ENCODE results near the gene ENC1. TPM values are rescaled to one million over a fixed set of nuclear protein-coding genes. Genes with fewer than 3 reads are reported as not detected.

ENC1 gene
- total and polyA plus RNA-seq, 2 experiments from 2014 or later = 14.6 to 15.3 TPM

GRCh38 chr5:74655206-74655605 lies 14.7 kb upstream of the ENC1 start:
- Histone ChIP-seq H3K27ac (no peak overlapping the region), H3K36me3 (ENCODE audit: low read depth) (no peaks in the 10 kb centered on the region), H3K4me3 (no peak overlapping the region), H3K27me3 (replicated peaks; ENCODE audit: insufficient read depth) (no peaks in the 10 kb centered on the region), H3K4me1 (ENCODE audit: insufficient read depth) (no peaks in the 10 kb centered on the region; the same call in 1 of the 2 replicates), H3F3A (ENCODE audit: insufficient read depth) (no peaks in the 10 kb centered on the region), H3K9ac (no peak overlapping the region), H4K20me1 (ENCODE audit: insufficient read depth) (no peaks in the 10 kb centered on the region), H2AFZ (no peak overlapping the region), H3K4me2 (ENCODE audit: unreplicated experiment) (no peak overlapping the region), H3K9me2 (ENCODE audit: insufficient read depth) (no peaks in the 10 kb centered on the region), H3K9me3 (ENCODE audit: low read depth) (no peaks in the 10 kb centered on the region), H3K79me2 (ENCODE audit: insufficient read depth) (no peaks in the 10 kb centered on the region)
- WGBS, 2 experiments (ENCODE audit: low coverage in 1 of 2, low lambda C conversion rate in 2 of 2, missing lambda C conversion rate in 2 of 2) = 84 to 90% methylated on average over 6 of the region's 6 CpGs
- DNase-seq = no peak
- in situ Hi-C loops (cut with MboI) = loop anchor here (25.0 kb wide), 1 partner anchor 1068 kb away; no protein-coding TSS in a partner anchor
- TF ChIP-seq EZH2 (IDR thresholded peaks at IDR 0.05; ENCODE audit: insufficient read depth, poor library complexity, severe bottlenecking) (no peak), EZH2phosphoT487 (IDR thresholded peaks at IDR 0.05; ENCODE audit: insufficient read depth, low read depth) (no peak)

- H3K4me1 ChIP-seq (ENCODE audit: insufficient read depth) = no peaks in the 10 kb centered on the region
- H3K27ac ChIP-seq = no peak overlapping the region
- no peak for DNase-seq
- WGBS, 2 experiments (ENCODE audit: low coverage in 1 of 2, low lambda C conversion rate in 2 of 2, missing lambda C conversion rate in 2 of 2) = 84 to 91% methylated on average over 5 of the region's 5 CpGs
- H3K9me2 ChIP-seq (ENCODE audit: insufficient read depth) = no peaks in the 10 kb centered on the region
- in situ Hi-C loops (cut with MboI) = loop anchor here (25.0 kb wide), 1 partner anchor 1067 kb away; no protein-coding TSS in a partner anchor
- no peak overlapping the region for H3K4me2 ChIP-seq (ENCODE audit: unreplicated experiment)
- H3K4me3 ChIP-seq = no peak overlapping the region
- H3F3A ChIP-seq (ENCODE audit: insufficient read depth) = no peaks in the 10 kb centered on the region
- H3K79me2 ChIP-seq (ENCODE audit: insufficient read depth) = no peaks in the 10 kb centered on the region
- H2AFZ ChIP-seq = no peak overlapping the region
- TF ChIP-seq EZH2phosphoT487 (IDR thresholded peaks at IDR 0.05; ENCODE audit: insufficient read depth, low read depth) (no peak), EZH2 (IDR thresholded peaks at IDR 0.05; ENCODE audit: insufficient read depth, poor library complexity, severe bottlenecking) (no peak)
- no peaks in the 10 kb centered on the region for H3K9me3 ChIP-seq (ENCODE audit: low read depth)
- H3K36me3 ChIP-seq (ENCODE audit: low read depth) = no peaks in the 10 kb centered on the region
- no peaks in the 10 kb centered on the region for H3K27me3 ChIP-seq (replicated peaks; ENCODE audit: insufficient read depth)
- no peaks in the 10 kb centered on the region for H4K20me1 ChIP-seq (ENCODE audit: insufficient read depth)
- H3K9ac ChIP-seq = no peak overlapping the region
These were observed 13.5 kb upstream of the ENC1 start for GRCh38 chr5:74653991-74654390.

- Histone ChIP-seq H3K4me3 (no peak overlapping the region), H3K9me3 (ENCODE audit: low read depth) (no peaks in the 10 kb centered on the region), H3K4me2 (ENCODE audit: unreplicated experiment) (no peak overlapping the region), H3K36me3 (ENCODE audit: low read depth) (no peaks in the 10 kb centered on the region), H3K9ac (no peak overlapping the region), H4K20me1 (ENCODE audit: insufficient read depth) (no peaks in the 10 kb centered on the region), H3K9me2 (ENCODE audit: insufficient read depth) (no peaks in the 10 kb centered on the region), H3K27me3 (replicated peaks; ENCODE audit: insufficient read depth) (no peaks in the 10 kb centered on the region), H3K27ac (no peak overlapping the region), H2AFZ (no peak overlapping the region), H3K79me2 (ENCODE audit: insufficient read depth) (no peaks in the 10 kb centered on the region), H3F3A (ENCODE audit: insufficient read depth) (no peaks in the 10 kb centered on the region), H3K4me1 (ENCODE audit: insufficient read depth) (peaks cover 5% of the 10 kb centered on the region)
- in situ Hi-C loops (cut with MboI) = loop anchor here (25.0 kb wide), 1 partner anchor 1065 kb away; no protein-coding TSS in a partner anchor
- 87 to 94% methylated on average over 3 of the region's 3 CpGs for WGBS, 2 experiments (ENCODE audit: low coverage in 1 of 2, low lambda C conversion rate in 2 of 2, missing lambda C conversion rate in 2 of 2)
- DNase-seq = no peak
- no peak for TF ChIP-seq EZH2phosphoT487 (IDR thresholded peaks at IDR 0.05; ENCODE audit: insufficient read depth, low read depth)
- TF ChIP-seq EZH2 (IDR thresholded peaks at IDR 0.05; ENCODE audit: insufficient read depth, poor library complexity, severe bottlenecking) = no peak
These were observed 12.0 kb upstream of the ENC1 start for GRCh38 chr5:74652576-74652975.

GRCh38 chr5:74651710-74652109 lies 11.2 kb upstream of the ENC1 start:
- in situ Hi-C loops (cut with MboI) = loop anchor here (25.0 kb wide), 1 partner anchor 1064 kb away; no protein-coding TSS in a partner anchor

More at GRCh38 chr5:74651710-74652109, 11.2 kb upstream of the ENC1 start:
- 87% methylated on average over 3 of the region's 3 CpGs for WGBS, 2 experiments (ENCODE audit: low coverage in 1 of 2, low lambda C conversion rate in 2 of 2, missing lambda C conversion rate in 2 of 2)
- Histone ChIP-seq H3K9me2 (ENCODE audit: insufficient read depth) (no peaks in the 10 kb centered on the region), H4K20me1 (ENCODE audit: insufficient read depth) (no peaks in the 10 kb centered on the region), H3K9me3 (ENCODE audit: low read depth) (no peaks in the 10 kb centered on the region), H3K27ac (no peak overlapping the region), H3F3A (ENCODE audit: insufficient read depth) (no peaks in the 10 kb centered on the region), H3K4me2 (ENCODE audit: unreplicated experiment) (no peak overlapping the region), H3K4me1 (ENCODE audit: insufficient read depth) (peaks cover 5% of the 10 kb centered on the region), H3K4me3 (no peak overlapping the region), H2AFZ (no peak overlapping the region), H3K36me3 (ENCODE audit: low read depth) (no peaks in the 10 kb centered on the region), H3K9ac (no peak overlapping the region), H3K79me2 (ENCODE audit: insufficient read depth) (no peaks in the 10 kb centered on the region), H3K27me3 (replicated peaks; ENCODE audit: insufficient read depth) (no peaks in the 10 kb centered on the region)
- TF ChIP-seq EZH2 (IDR thresholded peaks at IDR 0.05; ENCODE audit: insufficient read depth, poor library complexity, severe bottlenecking) = no peak
- no peak for TF ChIP-seq EZH2phosphoT487 (IDR thresholded peaks at IDR 0.05; ENCODE audit: insufficient read depth, low read depth)
- no peak for DNase-seq
